NCI-H2107 (cell line): ENCODE measurements around the gene MAEL.

ENCODE experiments used
- DNase-seq: peaks from one replicate; lab custom pipeline; 2025; lab: John Stamatoyannopoulos, UW

Gene MAEL

DNA sequence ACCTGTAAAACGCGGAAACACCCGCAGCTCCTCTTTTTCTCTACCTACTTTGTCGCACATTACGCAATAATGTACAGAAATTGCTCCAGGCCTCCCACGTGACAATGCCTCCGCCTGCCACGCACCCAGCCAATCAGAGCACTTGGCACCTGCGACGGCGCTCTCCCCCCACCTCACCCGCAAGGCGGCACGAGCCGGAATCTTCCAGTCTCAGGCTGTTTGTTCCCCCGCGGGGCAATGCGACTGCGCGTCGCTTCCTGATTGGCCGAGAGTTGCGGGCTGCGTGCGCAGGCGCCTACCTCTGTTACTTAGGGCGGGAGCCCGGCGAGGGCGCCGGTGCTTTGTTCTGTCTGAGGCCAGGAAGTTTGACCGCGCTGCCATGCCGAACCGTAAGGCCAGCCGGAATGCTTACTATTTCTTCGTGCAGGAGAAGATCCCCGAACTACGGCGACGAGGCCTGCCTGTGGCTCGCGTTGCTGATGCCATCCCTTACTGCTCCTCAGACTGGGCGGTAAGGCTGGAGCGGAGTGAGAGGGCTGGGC lies at the start of gene MAEL:
Gene MAEL, plus strand, starts transcription at position 307 of the 542 bp plus-strand sequence. Its CDS starts 73 bp downstream, at position 380.
- DNase-seq: no peak

DNA sequence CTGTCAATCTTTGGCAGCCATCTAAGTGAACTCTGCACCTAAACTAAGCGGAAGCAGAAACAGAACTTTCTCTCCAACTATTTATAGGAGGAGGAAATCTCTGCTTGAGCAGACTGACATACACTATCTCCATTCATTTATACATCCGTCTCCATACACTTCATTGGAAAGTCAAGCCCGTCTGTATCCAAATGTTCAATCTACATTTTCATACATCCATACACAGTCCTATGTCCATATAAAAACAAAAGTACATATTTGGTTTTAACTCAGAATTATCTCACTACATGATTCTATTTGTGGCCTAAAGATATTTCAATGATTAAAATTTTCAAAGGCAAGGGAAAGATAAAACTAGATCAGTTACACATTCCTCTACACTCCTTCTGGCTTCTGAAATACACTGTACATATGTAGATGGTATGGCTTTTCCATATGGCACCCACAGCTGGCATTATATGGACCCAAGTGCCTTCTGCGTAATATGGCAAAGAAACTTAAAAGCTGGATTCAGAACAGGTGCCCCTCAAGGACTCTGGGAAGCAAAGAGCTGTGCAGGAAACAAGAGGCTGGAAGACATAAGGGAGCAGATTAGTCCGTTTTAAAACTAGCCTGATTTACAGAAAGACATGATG lies 49.2 kb upstream of the MAEL start:
- no peak for DNase-seq

DNA sequence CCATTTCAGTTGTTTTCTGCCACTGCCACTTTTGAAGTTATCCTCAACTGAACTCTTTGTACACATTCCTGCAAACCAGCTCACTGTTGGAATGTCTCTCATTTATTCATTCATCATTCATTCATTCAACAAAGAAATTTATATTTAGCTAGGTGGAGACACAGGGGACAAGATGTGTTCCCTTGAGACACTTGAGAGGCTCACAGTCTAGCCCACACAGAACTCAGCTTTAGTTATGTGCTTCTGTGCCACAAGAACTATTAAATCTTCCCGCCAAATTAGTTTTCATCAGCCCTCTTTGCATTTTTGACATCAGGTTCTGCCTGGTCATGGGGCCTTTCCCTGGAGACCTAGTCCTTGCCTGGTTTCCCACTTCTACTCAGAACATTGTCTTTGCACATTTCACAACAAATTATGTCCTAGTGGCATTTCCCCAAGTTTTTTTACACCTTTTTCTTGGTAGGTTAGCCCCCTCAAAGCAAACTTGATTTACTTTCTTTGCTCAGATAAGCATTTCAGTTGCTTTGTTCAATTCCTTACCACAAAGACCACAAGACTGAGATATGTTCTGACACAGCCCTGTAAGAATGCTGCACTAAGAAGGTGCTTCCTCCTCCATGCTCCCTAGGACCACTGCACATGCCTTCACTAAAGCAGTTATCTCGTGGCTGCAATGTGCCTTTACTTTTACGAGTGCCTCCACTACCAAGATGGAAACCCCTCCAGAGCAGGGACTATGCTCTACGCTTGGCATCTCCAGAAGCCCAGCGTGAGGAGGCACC lies 44.7 kb upstream of the MAEL start:
- DNase-seq: no peak

DNA sequence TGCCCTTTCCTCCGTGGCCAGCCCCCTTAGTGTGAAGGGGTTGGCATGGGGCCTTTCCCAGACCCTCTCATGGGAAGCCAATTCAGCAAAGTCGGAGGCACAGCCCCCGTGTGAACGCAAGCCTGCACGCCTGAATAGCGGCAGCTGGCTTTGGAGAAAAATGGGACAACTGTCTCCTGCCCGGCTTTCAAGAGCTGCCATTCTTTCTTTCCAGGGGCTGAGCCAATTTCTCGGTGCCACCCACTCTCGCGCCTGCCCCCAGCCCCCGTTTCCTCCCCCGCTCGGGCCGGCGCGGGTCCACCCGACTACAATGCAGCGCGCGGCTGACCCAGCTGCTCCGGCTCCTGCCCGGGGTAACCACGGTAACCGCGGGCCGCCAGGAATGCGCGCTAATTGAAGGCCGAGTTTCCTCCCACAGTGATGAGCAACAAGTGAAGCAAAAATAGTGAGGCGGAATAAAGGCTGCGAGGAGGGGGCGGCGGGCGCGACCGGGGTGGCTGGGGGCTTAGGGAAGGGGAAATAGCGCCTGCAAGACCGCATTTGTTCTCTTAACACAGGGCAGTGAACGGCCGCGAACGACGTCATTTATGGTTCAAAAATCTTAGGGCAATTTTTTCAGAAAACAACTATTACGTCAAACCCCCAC lies 41.6 kb upstream of the MAEL start:
- peak; percentile 13 for DNase-seq

DNA sequence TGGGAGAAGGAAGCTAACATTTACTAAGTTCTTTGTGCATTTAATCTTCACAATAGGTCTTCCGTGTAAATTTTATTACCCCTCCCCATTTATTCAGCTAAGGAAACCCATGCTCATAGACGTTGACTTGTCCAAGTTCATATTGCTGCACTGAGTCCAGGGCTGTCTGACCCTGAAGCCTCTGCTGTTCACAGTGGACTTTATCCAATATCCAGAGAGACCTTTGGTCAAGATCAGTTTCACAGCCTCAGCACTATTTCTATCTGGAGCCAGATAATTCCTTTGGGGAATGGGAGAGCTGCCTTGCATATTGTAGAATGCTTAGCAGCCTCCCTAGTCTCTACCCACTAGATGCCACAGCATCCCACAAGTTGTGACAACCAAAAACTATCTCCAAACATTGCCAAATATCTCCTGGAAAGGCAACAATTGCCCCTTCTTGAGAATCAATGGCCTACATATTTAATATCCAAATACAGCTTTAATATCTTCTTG lies 40.2 kb upstream of the MAEL start:
- DNase-seq: no peak

DNA sequence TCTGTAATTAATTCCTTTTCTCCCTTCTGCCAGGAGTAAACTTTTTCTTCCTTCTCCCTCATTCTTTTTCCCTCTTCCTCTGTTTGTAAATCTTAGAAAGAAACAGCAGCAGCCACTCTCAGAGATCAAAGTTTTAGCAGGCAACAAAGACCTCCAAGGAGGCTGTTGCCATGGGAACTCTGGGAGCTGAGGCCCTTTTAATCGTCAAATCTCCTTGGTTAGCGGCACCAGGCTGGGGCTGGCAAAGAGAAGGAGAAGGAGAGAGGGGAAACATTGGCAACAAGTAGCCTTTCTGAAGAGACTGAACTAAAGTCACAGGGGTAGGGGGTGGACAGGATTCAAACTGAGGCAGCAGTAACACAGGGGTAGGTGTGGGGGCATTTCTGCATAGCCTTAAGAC lies 38.9 kb upstream of the MAEL start:
- DNase-seq: no peak

DNA sequence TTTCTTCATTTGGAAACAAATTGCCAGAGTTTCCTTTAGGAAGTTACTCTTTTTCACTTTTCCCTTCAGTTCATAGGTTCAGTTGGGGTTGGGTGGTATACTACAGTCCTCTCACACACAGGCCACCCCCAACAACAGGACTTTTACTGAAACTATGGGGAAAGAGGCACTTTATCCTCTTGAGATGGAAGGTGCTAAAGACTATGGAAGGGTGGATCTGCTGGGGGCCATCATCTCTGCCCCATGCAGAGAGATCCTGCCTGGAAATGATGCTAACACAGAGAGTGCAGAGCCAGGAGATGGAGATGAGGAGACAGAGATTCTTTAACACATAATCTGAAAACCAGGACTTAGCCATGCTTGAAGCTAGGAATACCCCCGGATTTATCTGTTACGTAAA lies 38.0 kb upstream of the MAEL start:
- DNase-seq: no peak

DNA sequence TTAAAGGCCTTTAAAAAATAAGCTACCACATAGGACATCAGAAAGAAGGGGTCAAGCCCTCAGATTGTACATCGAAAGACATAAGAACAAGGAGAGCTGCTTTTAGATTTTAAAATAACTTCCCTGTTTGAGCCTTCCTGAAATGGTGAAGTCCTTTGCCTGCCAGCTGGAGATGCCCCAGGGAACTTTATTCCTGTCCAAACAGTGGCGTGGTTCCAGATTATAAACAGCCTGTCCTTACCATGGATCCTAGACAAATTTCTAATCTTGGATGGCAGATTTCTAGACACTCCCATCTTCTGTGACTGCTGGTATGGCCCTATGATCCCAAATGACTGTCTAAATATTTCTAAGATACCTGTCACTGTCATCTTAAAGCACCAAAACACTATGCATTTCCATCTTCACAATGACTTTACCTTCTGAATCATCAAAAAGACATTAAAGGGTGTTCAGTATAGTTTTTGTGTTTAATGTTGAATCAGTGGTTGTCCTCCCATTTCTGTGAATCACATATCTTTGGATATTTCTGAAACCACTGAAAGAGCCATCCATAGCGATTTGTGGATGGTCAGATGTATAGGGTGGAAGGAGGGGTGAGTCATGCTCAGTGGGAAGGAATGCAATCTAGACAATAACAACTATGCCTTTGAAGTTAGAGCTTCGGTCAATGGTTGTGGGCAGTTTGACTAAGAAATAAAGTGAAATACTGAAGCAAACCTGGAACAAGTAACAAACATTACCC lies 36.9 kb upstream of the MAEL start:
- DNase-seq: no peak

DNA sequence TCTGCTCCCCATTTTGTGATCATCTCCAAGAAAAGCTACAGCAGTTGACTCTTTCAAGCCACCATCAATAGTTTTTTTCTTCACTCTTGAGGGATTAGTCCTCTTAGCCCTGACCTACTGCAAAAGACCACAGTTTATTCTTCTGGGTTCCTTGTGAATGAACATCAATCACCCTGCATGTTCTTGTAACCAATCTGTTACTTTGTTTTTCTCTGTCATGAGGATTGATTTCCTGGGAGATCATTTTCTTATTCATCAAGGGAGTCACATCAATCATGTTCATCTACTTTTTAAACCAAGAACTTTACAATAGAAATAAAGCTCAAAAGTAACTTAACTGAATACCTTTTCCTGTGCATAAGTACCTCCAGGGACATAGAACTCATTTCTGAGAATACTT lies 35.6 kb upstream of the MAEL start:
- DNase-seq: no peak

DNA sequence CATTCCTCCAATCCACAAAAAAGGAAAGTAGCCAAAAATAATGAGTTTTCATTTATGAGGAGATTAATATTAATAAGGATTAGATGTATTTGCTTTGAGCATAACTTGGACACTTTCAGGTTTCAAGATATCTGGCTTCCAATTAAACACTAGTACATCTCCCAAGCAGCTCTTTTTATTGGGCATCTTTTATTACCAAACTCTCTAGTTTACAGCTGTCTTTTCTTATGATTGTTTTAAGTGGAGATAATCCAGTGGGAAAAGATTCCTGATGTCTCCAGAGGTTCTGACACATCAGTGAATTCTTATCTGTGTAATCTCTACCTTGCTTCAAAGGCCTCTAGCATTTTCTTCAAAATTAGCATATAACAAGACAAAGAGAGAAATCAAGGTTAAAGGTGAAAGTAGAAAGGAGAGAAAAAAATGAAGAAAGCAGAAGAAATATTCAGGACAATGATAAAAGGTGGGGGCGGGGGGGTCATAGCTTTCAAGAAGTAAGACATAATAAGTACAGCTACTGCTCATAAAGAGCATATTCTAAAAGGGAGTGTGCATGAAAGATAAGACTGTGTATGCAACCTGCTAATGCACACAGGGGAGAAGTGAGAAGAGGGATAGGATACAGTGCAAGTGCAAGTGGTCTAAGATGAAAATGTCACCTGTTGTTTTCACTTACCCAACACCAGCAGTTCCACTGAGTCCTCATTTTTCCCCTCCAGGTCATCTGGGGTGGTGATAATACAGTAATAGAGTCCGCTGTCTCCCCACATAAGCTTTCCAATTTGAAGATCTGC lies 32.8 kb upstream of the MAEL start:
- no peak for DNase-seq

DNA sequence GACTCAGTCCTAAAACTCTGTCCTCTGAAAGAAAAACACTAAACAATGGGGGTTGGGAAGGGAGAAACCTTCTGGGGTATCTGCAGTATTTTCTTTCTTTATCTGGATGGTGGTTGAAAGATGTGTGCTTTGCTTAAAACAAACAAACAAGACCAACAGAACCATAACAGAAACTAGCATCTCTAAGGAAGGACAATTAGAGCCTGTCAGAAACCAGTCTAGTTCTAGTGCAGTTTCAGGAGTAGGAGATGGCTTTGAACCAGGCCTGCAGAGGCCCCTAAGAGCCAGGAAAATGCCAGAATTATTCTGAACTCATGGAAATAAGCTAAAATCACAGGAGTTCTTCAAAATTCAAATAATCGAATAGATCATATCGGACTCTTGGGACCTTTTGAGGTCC lies 32.2 kb upstream of the MAEL start:
- DNase-seq: no peak

DNA sequence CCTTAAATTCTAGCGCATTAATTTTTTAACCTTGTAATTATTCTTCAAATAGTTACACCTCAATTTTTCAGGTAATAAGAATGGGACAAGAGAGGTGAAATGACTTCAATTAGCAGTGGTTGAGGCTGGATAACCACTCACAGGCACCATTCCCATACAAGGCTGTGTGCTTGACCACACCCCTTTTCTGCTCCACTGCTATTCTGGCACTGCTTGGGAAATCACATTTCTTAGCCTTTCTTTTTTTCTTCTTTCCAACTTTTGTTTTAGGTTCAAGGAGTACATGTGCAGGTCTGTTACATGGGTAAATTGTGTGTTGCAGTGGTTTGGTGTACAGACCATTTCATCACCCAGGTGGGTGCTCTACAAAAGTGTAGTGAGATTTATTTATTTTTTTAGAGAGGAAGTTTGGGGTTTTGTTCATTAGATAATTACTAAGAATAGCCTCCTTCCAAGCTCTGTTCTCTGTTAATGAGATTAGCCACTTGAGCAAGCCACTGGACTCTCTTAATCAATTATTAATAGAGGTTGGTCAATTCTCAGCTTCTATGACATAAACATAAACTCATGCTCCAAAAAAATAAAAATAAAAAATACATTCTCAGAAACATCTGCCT lies 28.1 kb upstream of the MAEL start:
- no peak for DNase-seq

DNA sequence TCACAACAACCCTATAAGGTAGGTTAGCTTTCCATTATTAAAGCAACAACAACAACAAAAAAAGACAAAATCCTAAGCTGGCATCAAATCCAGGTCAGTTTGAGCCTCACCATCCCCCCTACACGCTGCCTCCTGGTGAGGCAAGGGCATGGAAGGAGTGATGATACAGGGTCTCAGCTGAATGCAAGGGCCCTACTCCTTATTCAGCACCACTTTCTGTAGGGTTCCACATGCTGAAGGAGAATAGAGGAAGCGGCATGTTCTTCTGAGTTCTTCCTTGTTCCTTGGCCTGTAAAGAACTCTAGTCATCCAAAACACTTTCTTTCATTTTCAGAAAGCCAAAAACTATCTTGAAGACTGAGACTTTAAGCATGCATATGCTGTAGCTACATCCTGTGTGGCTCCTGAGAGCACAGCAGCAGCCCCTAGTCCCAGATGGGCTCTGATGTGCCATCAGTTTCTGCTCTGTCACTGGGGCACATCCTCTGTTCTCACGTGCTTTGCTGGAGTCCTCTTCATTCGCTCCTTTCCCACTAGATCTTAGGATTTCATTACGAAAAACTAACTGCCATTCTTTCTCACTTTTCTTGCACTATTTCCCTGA lies 19.9 kb upstream of the MAEL start:
- no peak for DNase-seq

DNA sequence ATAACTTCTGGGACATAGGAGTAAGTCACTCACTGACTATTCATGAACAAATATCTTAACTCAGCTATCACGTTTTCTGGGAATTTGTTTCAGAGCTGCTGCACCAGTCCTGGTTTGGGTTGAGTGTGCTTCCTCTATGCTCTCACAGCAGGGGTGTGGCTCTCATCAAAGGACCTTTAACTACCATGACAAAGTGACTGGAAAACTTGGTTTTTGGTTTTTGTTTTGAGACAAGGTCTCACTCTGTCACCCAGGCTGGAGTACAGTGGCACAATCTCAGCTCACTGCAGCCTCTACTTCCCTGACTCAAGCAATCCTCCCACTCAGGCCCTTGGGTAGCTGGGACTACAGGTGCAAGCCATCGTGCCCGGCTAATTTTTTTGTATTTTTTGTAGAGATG lies 17.8 kb upstream of the MAEL start:
- DNase-seq: no peak

DNA sequence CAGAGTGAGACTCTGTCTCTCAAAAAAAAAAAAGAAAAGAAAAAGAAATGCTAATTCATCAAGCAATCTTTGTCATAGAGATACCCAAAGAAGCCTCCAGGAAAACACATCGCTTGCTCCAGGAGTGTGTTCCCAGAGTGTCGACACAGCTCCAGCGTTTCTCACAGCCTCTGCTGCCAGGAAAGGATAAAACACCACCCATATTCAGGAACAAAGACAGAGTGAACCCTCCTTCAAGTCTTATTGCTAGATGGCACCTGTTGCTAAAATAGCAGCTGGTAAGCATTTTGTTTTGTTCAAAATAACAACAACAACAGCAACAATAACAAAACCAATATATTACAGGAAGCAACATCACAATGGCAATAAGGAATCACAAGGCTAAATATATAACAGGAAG lies 16.9 kb upstream of the MAEL start:
- DNase-seq: peak; percentile 25

DNA sequence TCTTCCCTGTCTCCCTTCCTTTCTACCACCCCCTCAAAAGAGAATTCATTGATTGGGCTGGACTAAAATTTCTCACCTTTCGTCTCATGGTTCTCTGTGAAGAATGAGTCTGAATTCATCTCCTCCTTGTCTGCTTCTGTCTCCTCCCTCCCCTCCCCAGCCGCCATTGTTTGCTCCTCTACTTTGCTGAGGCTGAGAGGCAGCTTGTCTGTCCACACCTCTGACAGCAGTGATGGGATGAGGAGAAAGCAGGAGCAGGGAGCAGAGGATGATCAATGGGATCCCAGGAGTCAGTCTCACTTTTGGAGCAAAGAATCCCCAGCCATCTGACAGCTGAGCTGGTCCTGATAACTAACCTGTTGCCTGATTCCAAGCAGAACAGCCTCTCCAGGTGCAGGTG lies 16.3 kb upstream of the MAEL start:
- peak; percentile 7 for DNase-seq

DNA sequence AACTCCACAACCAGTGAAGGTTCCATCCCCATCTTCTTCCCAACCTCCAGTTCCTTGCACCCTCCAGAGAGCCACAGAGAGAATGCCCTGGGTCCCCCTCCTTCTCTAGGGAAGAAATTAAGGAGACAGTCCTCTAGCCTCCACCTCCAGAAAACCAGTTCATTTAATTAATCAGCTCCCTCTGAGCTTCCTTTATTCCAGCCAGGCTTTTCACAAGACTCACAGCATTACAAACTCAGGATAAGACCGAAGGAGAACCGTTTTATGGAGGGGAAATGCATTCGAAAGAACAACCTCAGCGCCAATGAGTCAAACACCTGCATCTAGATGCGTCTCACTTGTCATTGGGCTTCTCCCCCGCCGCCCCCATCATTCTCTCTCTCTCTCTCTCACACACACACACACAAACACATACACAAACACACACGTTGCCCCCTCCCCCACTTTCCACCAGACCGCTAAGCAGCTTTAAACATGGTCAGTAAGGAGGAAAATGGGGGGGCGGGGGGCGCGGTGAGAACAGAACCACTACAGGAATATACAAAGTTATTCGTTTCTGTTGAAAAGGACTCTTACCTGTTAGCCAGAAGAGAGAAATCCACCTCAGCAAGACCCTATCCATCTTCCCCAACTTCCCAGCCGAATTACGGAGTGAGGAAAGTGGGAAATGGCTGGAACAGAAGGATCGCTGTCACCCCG lies 14.3 kb upstream of the MAEL start:
- no peak for DNase-seq

DNA sequence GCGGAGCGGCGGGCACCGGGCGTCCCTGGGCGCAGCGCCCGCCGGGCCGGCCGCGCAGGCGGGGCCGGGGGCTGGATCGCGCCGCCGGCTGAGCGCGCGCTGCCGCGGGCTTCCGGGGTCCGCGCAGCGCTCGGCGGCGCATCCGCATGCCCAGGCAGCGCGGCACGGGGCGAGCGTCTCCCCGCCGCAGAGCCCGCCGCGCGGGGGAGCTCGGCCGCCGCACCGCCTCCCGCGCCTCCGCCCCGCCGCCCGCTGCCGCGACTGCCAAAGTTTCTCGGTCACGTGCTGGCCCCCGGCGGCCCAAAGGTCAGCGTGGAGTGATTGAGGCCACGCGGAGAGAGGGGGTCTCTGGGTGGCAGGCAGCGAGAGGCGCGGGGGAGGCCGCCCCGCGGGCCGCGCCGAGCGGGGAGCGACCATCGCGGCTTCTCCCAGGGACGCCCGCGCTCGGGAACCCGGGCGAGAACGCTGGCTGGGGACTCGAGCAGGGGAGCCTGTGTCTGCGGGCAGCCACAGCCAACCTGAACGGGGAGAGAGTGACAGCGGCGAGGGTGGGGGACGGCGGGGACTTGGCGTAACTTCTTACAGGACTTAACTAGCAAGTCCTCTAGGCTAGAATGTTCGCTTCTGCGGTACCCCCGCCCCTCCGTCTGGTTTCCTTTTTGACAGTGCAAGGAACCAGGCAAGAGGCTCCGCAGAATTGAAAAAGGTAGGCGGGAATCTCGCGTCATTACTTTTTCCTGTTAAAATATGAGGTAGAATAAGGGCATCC lies 13.5 kb upstream of the MAEL start, which contains the start of gene ILDR2:
Gene ILDR2, minus strand, starts transcription at position 180 of the 769 bp plus-strand sequence. CDS start 272 bp downstream, outside the sequence.
- DNase-seq: no peak

DNA sequence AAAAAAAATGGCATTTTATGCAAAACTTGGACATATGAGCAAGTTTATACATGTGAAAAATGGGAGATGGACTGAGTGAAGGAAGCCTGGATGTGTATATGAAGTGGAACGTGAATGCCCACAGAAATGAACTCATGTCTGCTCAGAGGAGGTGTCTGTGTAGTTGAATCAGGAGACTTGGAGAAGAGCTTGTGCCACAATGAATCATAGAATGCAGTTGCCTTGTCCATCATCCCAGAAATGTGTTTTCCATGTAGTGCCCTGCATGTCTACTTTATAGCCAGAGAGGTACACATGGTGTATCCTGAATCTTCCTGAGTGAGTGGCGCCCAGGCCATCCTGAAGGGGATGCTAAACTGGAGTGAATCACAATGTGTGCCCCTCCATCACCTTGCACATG lies 11.1 kb upstream of the MAEL start:
- no peak for DNase-seq
